Peyer's patch (tissue), 4 donors: ENCODE results near the gene HHAT. TPM values are rescaled to one million over a fixed set of nuclear protein-coding genes. Genes with fewer than 3 reads are reported as not detected.

Source experiments
- DNase-seq, 3 donors: peaks; one replicate each; pipeline ENCODE4 v3.0.0-alpha.2; 2017 to 2019
- H3K27ac ChIP-seq, 4 donors: fragments of 200-600 bp; sonication (generic); one replicate each; pipeline ENCODE4 v1.5.1; 2016 to 2019
- H3K27me3 ChIP-seq, 2 donors: fragments of 200-600 bp; sonication (generic); one replicate each; pipeline ENCODE4 v1.5.1; 2019
- H3K36me3 ChIP-seq, 3 donors: fragments of 200-600 bp; sonication (generic); one replicate each; pipeline ENCODE4 v1.5.1; 2016 to 2019
- H3K4me1 ChIP-seq, 4 donors: fragments of 200-600 bp; sonication (generic); one replicate each; pipeline ENCODE4 v1.5.1; 2016 to 2019
- H3K4me3 ChIP-seq, 4 donors: fragments of 200-600 bp; sonication (generic); 1 replicate in 3 of 4; 2 replicates in 1 of 4; pipeline ENCODE4 v1.5.1; 2016 to 2019; ENCODE audit warnings: mild to moderate bottlenecking in 1 of 4
- H3K9me3 ChIP-seq, 4 donors: fragments of 200-600 bp; sonication (generic); one replicate each; pipeline ENCODE4 v1.5.1; 2016 to 2019; ENCODE audit warnings: mild to moderate bottlenecking in 1 of 4
- CTCF ChIP-seq, 6 experiments: fragments of 450-650 bp in 4 of 6; fragments of 200-600 bp in 2 of 6; sonication (generic) in 1 of 6; IDR thresholded peaks; one replicate each; pipeline ENCODE4 v1.5.1; 2017 to 2019; ENCODE audit warnings: antibody characterized with exemption in 6 of 6, mild to moderate bottlenecking in 3 of 6, moderate library complexity in 1 of 6
- POLR2A ChIP-seq, 2 donors: fragments of 450-650 bp; IDR thresholded peaks; one replicate each; pipeline ENCODE4 v1.5.1; 2017; ENCODE audit warnings: antibody characterized with exemption in 2 of 2, mild to moderate bottlenecking in 2 of 2, moderate library complexity in 2 of 2
- total RNA-seq, 4 donors: library from RNA; depleted of rRNA; stranded (reverse); fragments of >200 nt; gene quantifications; one replicate each; pipeline ENCODE4 v1.1.0, GENCODE V29; 2016

Gene HHAT
- total RNA-seq, 4 donors from 2014 or later = 2.3 to 16.9 (median 7.3) TPM

GRCh38 chr1:210475806-210476205, 147.1 kb downstream of the HHAT start:
- Histone ChIP-seq H3K4me3 (no peak overlapping the region), H3K27me3 (no peaks in the 10 kb centered on the region), H3K9me3 (no peaks in the 10 kb centered on the region), H3K36me3 (no peaks in the 10 kb centered on the region), H3K27ac (no peak overlapping the region), H3K4me1 (no peaks in the 10 kb centered on the region)
- TF ChIP-seq CTCF (IDR thresholded peaks at IDR 0.05) (no peak), POLR2A (IDR thresholded peaks at IDR 0.05) (no peak)
- DNase-seq = no peak

- Histone ChIP-seq H3K4me3 (no peak overlapping the region), H3K9me3 (no peaks in the 10 kb centered on the region), H3K36me3 (no peaks in the 10 kb centered on the region), H3K27me3 (no peaks in the 10 kb centered on the region), H3K27ac (no peak overlapping the region), H3K4me1 (no peaks in the 10 kb centered on the region)
- no peak for TF ChIP-seq POLR2A (IDR thresholded peaks at IDR 0.05)
- no peak for TF ChIP-seq CTCF (IDR thresholded peaks at IDR 0.05)
- DNase-seq = no peak
These were observed 148.0 kb downstream of the HHAT start for GRCh38 chr1:210476730-210477129.

- H3K4me1 ChIP-seq = no peaks in the 10 kb centered on the region
- H3K4me3 ChIP-seq = no peak overlapping the region
- DNase-seq = no peak
- H3K27me3 ChIP-seq = no peaks in the 10 kb centered on the region
- H3K36me3 ChIP-seq = no peaks in the 10 kb centered on the region
- no peaks in the 10 kb centered on the region for H3K9me3 ChIP-seq
- no peak overlapping the region for H3K27ac ChIP-seq
- TF ChIP-seq CTCF (IDR thresholded peaks at IDR 0.05) (no peak), POLR2A (IDR thresholded peaks at IDR 0.05) (no peak)
These were observed 148.7 kb downstream of the HHAT start for GRCh38 chr1:210477328-210477924.

- Histone ChIP-seq H3K4me3 (no peak overlapping the region), H3K27me3 (no peaks in the 10 kb centered on the region), H3K36me3 (no peaks in the 10 kb centered on the region), H3K27ac (no peak overlapping the region), H3K4me1 (no peaks in the 10 kb centered on the region), H3K9me3 (no peaks in the 10 kb centered on the region)
- TF ChIP-seq CTCF (IDR thresholded peaks at IDR 0.05) = no peak
- no peak for TF ChIP-seq POLR2A (IDR thresholded peaks at IDR 0.05)
- DNase-seq = no peak
These were observed 150.1 kb downstream of the HHAT start for GRCh38 chr1:210478820-210479219.

GRCh38 chr1:210482491-210482890, 153.8 kb downstream of the HHAT start:
- no peaks in the 10 kb centered on the region for H3K36me3 ChIP-seq

More at GRCh38 chr1:210482491-210482890, 153.8 kb downstream of the HHAT start:
- no peak for DNase-seq
- Histone ChIP-seq H3K27me3 (no peaks in the 10 kb centered on the region), H3K4me3 (no peak overlapping the region), H3K4me1 (no peaks in the 10 kb centered on the region), H3K9me3 (no peaks in the 10 kb centered on the region), H3K27ac (no peak overlapping the region)
- TF ChIP-seq CTCF (IDR thresholded peaks at IDR 0.05) (no peak), POLR2A (IDR thresholded peaks at IDR 0.05) (no peak)
